M059J (cell line): Measurements from ENCODE around the gene TUBB3. TPM values are rescaled to one million over a fixed set of nuclear protein-coding genes. Genes with fewer than 3 reads are reported as not detected.
"Not testable (repeated sequence)": the region's sequence is repeated elsewhere in the genome, so short reads cannot be mapped to it uniquely, and the experiment has no call there.

Experiments used
- DNase-seq: peaks from one replicate; pipeline ENCODE4 v3.0.0-alpha.2; 2012; ENCODE audit warnings: low read depth
- total RNA-seq: library from RNA; depleted of rRNA; stranded (reverse); fragments of >200 nt; shearing (Covaris generic); gene quantifications from 2 replicates; pipeline ENCODE4 v1.2.3, GENCODE V29; 2014

Gene TUBB3
- total RNA-seq, 1 experiment from 2014 or later: 272 TPM

DNA sequence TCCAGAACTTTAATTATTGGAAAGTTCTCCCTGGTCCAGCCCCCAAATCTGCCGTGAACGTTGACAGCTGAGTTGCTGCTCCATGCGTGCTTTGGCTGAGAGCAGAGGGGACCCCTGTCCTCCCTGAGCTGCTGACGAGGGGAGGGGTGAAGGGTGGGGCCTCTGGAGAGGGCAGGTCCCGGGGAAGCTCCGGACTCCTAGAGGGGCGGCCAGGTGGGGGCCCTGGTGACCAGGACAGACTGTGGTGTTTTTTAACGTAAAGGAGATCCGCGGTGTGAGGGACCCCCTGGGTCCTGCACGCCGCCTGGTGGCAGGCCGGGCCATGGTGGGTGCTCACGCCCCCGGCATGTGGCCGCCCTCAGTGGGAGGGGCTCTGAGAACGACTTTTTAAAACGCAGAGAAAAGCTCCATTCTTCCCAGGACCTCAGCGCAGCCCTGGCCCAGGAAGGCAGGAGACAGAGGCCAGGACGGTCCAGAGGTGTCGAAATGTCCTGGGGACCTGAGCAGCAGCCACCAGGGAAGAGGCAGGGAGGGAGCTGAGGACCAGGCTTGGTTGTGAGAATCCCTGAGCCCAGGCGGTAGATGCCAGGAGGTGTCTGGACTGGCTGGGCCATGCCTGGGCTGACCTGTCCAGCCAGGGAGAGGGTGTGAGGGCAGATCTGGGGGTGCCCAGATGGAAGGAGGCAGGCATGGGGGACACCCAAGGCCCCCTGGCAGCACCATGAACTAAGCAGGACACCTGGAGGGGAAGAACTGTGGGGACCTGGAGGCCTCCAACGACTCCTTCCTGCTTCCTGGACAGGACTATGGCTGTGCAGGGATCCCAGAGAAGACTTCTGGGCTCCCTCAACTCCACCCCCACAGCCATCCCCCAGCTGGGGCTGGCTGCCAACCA lies 4.4 kb upstream of the TUBB3 start, which contains the start of gene MC1R:
MC1R (plus strand) TSS at position 410 of the 895 bp plus-strand sequence; CDS start at position 807, 397 bp downstream.
- DNase-seq: no peak

DNA sequence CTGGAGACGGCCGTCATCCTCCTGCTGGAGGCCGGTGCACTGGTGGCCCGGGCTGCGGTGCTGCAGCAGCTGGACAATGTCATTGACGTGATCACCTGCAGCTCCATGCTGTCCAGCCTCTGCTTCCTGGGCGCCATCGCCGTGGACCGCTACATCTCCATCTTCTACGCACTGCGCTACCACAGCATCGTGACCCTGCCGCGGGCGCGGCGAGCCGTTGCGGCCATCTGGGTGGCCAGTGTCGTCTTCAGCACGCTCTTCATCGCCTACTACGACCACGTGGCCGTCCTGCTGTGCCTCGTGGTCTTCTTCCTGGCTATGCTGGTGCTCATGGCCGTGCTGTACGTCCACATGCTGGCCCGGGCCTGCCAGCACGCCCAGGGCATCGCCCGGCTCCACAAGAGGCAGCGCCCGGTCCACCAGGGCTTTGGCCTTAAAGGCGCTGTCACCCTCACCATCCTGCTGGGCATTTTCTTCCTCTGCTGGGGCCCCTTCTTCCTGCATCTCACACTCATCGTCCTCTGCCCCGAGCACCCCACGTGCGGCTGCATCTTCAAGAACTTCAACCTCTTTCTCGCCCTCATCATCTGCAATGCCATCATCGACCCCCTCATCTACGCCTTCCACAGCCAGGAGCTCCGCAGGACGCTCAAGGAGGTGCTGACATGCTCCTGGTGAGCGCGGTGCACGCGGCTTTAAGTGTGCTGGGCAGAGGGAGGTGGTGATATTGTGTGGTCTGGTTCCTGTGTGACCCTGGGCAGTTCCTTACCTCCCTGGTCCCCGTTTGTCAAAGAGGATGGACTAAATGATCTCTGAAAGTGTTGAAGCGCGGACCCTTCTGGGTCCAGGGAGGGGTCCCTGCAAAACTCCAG lies 3.4 kb upstream of the TUBB3 start:
- DNase-seq: no peak

DNA sequence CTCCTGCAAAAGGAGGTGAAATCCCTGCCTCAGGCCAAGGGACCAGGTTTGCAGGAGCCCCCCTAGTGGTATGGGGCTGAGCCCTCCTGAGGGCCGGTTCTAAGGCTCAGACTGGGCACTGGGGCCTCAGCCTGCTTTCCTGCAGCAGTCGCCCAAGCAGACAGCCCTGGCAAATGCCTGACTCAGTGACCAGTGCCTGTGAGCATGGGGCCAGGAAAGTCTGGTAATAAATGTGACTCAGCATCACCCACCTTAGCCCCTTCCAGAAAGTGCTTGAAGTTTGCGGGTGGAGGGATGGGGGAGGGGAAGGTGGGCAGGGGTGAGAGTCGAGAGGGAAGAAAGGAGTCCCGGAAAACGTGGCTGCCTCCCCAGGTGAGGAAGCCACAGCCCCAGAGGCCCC lies 2.4 kb upstream of the TUBB3 start:
- DNase-seq: peak; percentile 46

DNA sequence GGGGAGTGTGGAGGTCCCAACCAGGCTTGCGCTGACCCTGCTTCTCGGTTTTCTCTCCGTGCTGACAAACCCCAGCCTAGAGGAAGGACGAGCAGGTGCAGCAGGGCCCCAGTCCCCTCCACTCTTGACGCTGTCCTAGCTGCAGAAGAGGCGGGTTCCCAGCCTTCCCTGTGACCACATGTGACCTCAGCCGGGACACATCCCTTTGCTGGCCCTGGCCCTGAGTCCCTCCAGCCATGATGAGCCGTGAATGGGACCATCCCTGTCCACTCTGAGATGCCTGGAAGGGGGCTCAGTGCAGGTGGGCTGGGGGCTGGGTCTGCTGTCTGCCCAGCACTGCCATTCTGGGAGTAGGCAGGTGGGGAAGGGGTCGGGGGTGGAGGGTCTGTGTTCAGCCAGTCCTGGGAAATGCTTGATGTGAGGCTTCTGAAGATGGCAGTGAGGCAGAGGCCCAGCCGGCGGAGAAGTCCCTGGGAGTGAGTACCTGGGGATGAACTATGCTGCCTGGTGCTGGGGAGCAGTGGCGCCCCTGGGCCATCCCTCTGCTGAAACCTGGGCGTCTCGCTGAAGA lies 1.9 kb upstream of the TUBB3 start:
- DNase-seq: no peak

DNA sequence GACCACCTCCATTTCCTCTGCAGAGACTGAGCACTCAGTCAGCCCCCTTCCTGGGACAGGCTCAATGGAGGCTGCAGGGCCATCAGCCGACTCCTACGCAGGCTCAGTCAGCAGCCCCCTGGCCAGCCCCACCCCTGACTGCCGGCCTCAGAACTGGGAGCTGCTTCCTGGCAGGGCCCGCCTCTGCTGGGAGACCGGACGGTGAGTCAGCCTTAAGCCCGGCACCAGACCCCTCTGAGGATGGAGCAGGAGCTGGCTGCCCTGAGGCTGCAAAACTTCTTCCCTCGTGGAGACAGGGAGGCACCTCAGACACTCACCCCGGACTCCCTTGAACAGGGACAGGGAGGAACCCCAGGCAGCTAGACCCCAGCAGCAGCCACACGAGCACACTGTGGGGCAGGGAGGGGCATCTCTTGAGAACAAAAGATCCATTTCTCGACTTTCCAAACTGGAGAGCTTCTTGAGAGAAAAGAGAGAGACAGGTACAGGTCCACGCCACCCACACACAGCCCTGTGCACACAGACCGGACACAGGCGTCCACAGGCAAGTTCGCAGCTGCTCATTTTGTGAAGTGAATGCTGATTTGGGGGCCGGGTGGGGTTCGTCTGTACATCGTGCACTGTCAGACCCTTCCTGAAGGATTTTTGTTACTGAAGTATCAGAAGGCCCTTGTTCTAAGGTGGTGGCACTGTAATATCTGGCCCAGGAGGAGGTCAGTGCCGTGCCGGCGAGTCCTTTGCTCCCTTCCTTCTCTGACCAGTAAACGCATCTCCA lies 1.3 kb upstream of the TUBB3 start:
- DNase-seq: peak; percentile 98

DNA sequence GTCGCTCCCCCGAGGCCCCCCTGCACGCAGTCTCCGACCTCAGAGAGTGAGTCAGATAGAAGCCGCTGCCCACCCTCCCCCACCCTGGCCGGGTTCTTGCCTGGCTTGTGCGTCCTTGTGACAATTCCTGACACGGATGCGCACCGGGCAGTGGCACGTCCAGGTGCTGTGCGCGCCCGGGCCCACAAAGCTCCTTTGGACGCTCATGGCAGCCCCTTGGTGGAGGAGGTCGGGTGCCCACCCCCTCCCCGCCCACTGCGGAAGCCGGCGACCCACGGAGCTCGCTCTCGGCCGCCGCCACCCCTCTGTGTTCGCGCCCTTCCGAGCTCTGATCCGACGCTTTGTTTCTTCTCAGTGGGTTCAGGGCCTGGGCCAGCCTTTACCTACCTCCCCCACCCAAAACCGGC lies 662 bp upstream of the TUBB3 start:
- peak; percentile 97 for DNase-seq

DNA sequence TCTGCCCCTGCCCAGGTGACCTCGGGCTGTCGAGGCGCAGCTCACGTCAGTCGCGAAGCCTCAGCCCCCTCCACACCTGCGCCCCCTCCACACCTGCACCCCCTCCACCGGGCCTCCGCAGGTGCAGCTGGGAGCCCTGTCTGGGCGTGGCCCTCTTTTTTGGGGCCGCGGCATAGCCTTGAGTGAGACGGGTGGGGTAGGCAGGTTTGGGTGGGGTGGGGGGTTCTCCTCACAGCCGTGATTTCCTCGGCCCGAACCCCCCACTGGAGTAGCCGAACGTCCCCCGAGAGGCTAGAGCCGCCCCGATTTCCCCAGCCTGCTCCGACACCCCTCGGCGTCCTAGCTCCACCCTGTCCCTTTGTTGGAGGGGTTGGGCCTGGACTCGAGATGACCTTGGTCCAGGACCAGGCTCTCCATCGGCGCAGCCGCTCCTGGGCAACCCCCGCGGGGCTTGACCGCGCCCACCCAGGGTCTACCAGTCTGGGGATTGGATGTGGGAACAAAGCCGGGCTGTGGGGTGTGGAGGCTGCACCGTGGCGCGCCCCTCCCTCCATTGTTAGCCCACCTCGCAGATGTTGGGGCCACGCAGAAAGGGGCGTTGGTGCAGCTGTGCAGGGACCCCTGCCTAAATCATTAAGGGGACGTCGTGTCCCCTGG lies 626 bp downstream of the TUBB3 start:
- DNase-seq: no peak

DNA sequence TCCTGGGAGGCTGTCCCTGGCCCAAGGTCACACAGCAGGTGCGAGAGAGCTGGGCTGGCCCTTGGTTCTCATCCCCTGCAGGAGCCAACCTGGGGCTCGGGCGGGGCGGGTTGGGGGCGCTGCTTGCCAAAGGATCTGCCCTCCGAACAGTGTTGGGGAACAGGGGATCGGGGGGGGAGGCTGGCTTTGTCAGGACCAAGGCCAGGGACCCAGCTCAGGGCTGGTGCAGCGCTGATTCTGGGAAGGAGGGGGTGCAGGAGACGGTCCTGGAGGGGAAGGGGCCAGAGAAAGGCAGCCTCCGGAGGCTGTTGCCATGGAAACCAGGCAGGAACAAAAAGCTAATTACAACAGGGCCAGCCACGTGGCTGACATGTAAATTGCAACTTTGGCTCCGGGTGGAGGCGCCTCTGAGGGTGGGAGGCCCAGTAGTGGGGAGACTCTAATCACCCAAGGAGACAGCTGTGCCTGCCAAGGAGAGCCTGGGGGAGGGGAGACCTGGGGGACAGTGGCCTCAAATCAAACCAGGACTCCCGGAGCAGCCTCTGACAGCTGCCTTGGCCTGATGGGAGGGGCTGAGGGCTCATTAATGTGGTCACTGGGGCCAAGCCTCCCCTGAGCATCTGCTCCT lies 1.3 kb downstream of the TUBB3 start:
- peak; percentile 51 for DNase-seq

DNA sequence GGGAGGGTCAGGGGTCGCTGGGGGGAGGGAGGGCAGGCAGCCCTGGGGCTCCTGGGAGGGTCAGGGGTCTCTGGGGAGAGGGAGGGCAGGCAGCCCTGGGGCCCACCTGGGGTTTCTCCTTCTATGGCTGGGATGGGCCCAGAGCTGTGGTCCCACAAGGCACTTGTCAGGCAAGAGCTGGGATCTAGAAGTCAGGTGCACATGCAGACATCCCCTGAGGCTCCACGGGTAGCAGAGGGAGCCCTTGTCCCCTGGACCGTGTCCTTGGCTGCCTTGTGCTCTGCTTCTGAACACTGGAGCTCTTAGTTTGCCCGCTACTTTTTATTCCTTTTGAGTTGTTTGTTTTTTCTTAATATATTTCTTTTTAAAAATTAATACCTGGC lies 1.8 kb downstream of the TUBB3 start:
- no peak for DNase-seq

DNA sequence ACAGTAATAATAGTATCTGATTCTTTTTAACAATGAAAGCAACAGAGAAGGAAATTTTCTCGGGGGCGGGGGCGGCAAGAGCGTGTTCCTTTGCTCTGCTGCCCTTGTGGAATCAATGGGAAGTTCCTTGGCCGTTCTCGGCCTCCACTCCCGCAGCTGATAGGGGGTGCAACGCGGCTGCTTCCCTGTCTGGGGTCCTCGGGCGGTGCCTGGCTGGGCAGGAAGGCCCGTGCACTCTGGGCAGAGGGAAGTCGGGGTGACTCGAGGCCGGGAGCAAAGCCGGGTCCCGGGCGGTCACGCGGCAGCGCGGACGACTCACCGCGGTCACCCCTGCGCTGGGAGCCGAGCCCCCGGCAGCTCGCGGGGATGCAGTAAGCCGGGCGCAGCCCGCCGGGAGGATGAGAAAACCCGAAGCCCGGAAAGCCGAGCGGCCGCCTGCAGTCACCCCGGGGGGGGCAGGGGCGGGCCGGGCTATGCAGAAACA lies 2.5 kb downstream of the TUBB3 start:
- DNase-seq: no peak

DNA sequence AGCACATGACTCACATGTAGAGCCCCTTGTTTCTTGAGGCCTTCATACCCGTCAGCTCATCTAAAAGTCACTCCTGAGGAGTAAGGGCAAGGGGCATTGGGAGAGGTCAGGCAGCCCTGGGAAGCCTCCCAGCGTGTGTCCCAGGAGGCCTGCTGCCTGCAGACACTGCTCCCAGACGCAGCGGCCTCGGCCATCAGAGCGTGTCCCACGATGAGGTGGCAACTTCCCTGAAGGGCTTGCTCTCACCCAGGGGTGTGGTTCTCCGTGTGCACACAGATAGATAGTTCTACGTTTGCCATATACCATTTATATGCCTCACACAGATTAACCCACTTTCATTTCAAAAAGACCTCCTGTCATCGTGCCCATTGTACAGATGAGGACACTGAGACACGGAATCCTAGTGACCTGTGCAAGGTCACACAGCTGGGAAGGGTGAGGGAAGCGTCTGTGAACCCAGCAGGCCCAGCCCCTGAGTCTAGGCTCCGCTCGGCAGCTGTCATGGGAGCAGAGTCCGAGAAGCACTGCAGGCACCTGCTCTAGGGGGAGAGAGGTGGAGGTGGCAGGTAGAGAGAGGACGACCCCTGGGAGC lies 8.3 kb downstream of the TUBB3 start:
- DNase-seq: no peak

DNA sequence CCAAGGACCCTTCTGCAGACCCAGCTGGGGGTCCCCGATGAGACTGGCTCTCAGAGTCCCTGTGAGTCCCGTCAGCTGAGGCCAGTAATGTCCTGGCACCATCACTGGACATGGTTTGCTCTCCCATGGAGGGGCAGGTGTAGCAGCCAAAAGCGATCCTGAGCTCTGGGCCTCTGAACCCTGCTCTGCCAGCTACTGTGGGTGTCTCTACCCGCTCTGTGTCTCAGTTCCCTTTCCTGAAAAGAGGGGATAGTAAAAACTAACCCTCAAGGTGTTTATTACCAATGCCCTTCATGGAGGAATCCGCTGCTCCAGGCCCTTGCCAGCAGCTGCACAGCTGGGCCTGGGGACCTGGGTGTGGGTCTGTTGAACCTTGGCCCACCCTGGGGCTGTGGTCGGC lies 8.8 kb downstream of the TUBB3 start:
- DNase-seq: no peak

DNA sequence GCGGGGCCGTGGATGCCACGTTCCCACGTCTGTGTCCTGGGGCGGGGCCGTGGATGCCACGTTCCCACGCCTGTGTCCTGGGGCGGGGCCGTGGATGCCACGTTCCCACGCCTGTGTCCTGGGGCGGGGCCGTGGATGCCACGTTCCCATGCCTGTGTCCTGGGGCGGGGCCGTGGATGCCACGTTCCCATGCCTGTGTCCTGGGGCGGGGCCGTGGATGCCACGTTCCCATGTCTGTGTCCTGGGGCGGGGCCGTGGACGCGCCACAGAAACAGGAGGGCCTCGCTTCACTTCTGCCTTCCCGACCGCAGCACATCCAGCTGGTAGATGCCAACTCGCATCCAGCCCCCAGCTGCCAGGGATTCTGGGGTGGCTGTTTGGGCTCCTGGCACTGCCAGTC lies 10.9 kb downstream of the TUBB3 start:
- not testable (repeated sequence) for DNase-seq

DNA sequence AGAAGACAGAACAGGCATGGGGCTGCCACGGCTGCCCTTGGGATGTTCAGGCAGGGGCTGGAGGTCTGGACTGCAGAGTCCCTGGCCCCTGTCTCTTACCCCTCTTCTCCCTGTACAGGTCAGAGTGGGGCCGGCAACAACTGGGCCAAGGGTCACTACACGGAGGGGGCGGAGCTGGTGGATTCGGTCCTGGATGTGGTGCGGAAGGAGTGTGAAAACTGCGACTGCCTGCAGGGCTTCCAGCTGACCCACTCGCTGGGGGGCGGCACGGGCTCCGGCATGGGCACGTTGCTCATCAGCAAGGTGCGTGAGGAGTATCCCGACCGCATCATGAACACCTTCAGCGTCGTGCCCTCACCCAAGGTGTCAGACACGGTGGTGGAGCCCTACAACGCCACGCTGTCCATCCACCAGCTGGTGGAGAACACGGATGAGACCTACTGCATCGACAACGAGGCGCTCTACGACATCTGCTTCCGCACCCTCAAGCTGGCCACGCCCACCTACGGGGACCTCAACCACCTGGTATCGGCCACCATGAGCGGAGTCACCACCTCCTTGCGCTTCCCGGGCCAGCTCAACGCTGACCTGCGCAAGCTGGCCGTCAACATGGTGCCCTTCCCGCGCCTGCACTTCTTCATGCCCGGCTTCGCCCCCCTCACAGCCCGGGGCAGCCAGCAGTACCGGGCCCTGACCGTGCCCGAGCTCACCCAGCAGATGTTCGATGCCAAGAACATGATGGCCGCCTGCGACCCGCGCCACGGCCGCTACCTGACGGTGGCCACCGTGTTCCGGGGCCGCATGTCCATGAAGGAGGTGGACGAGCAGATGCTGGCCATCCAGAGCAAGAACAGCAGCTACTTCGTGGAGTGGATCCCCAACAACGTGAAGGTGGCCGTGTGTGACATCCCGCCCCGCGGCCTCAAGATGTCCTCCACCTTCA lies 11.7 kb downstream of the TUBB3 start:
- no peak for DNase-seq

DNA sequence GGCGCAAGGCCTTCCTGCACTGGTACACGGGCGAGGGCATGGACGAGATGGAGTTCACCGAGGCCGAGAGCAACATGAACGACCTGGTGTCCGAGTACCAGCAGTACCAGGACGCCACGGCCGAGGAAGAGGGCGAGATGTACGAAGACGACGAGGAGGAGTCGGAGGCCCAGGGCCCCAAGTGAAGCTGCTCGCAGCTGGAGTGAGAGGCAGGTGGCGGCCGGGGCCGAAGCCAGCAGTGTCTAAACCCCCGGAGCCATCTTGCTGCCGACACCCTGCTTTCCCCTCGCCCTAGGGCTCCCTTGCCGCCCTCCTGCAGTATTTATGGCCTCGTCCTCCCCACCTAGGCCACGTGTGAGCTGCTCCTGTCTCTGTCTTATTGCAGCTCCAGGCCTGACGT lies 12.5 kb downstream of the TUBB3 start:
- DNase-seq: not testable (repeated sequence)

DNA sequence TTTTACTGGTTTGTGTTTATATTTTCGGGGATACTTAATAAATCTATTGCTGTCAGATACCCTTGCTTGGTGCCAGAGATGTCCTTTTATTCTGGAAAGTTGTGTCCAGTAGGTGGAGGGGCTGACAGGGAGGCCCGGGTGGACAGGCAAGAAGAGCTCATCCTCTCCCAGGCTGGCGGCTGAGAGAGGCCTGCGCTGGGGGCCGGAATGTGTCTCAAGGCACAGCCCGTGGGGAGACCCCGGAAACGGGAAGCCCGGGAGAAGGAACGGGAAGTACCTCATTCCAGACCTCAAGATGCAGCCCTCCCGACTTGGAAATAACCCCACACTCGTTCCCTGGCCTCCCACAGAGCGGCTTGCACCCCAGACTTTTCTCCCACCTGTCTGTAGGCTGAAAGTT lies 12.9 kb downstream of the TUBB3 start:
- DNase-seq: no peak

DNA sequence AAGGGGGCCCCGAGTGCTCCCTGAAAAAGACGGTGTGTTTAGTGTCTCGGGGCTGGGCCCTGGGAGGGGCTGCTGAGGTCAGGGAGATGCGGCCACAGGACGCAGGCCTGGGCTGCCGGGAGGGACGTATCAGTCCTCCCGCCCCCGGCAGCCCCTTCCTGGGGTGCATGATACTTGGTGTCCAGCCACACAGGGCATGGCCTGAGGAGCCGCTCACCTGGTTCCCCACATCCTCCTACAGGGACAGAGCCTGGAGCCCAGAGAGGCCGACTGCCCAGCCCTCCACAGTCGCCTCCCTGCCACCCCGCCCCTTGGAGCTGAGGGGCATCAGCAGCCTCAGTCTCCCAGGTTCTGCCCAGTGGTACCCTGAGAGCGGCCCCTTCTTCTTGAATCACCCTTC lies 13.4 kb downstream of the TUBB3 start:
- DNase-seq: no peak

DNA sequence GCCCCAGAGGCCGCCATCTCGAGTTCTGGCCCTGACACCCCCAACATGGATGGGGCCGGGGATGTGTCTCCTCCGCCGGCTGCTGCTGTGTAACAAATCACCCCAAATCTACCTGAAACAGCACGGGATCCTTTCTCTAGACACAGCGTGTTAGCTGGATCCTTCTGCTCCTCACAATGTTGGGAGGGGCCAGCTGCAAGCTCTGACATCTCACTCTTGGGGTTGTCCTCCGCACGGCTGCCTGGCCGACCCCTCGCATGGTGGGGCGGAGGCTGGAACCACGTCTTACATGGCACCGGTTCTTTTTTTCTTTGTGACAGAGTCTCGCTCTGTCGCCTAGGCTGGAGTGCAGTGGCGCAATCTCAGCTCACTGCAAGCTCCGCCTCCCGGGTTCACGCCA lies 13.8 kb downstream of the TUBB3 start:
- DNase-seq: no peak
